ENCODE measurements around the gene C16orf96. TPM values are rescaled to one million over a fixed set of nuclear protein-coding genes. Genes with fewer than 3 reads are reported as not detected.
A peak's percentile ranks its signal among the peaks of the same experiment; 100 is the strongest.

Gene C16orf96
- polyA plus RNA-seq, 2 of the 4 experiments (the other 2 are of a cell fraction), result 0.01 to 0.03 TPM

DNA sequence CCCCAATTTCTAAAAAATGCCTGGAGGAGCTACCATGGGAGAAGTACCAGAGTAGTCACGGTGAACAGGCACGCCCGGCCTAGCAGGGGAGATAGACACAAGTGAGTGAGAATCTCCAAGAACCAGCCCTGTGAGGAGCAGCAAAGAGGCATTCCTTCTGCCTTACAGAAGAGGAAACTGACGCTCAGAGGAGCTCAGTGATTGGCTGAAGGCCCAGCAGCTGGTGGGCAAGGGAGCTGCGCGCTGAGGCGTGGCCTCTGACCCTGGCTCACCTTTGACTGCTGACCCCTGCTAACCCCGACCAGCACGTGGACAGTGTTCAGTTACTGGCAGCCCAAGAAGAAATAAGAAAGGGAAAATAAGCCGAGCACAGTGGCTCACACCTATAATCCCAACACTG is 1.8 kb downstream of the C16orf96 start:
- CTCF ChIA-PET, result interaction anchor here (1.2 to 1.8 kb wide), 5 partner anchors 9 to 40 kb away, joined by 3 to 7 read pairs (median 4); no protein-coding TSS in a partner anchor
- POLR2A ChIA-PET, result no interaction called here
- ATAC-seq (no peak), FAIRE-seq (no peak), DNase-seq (ENCODE audit: low read depth in 1 of 2, low spot score in 1 of 2) (no peak)
- H3K4me1 ChIP-seq, result no peaks in the 10 kb centered on the region
- TF ChIP-seq GATA3 (IDR thresholded peaks at IDR 0.05; ENCODE audit: borderline replicate concordance) (no peak), EHF (CRISPR knock-in tag; IDR thresholded peaks at IDR 0.05) (no peak), JUN (IDR thresholded peaks at IDR 0.05) (no peak), POLR2A (IDR thresholded peaks at IDR 0.05; ENCODE audit: low read length) (no peak), RAD21 (conservative IDR thresholded peaks at IDR 0.05 in 1 of 2, IDR thresholded peaks at IDR 0.05 in 1 of 2) (no peak), CTCF (IDR thresholded peaks at IDR 0.05) (no peak), ZFP36 (IDR thresholded peaks at IDR 0.05; ENCODE audit: borderline replicate concordance, partially characterized antibody) (no peak), ATOH8 (CRISPR knock-in tag; IDR thresholded peaks at IDR 0.05; ENCODE audit: low read depth) (no peak), NPAS2 (CRISPR knock-in tag; IDR thresholded peaks at IDR 0.05; ENCODE audit: borderline replicate concordance) (no peak), MAX (IDR thresholded peaks at IDR 0.05) (no peak), HOXA7 (CRISPR knock-in tag; IDR thresholded peaks at IDR 0.05) (no peak), RARB (CRISPR knock-in tag; IDR thresholded peaks at IDR 0.05) (no peak), CBX8 (IDR thresholded peaks at IDR 0.05) (no peak), PHF8 (IDR thresholded peaks at IDR 0.05; ENCODE audit: borderline replicate concordance, low read depth) (no peak), JUNB (IDR thresholded peaks at IDR 0.05) (no peak), NR3C1 (IDR thresholded peaks at IDR 0.05) (no peak), HDAC2 (IDR thresholded peaks at IDR 0.05) (no peak), ZSCAN20 (CRISPR knock-in tag; IDR thresholded peaks at IDR 0.05) (no peak)
- TF ChIP-seq, protein P1, sequence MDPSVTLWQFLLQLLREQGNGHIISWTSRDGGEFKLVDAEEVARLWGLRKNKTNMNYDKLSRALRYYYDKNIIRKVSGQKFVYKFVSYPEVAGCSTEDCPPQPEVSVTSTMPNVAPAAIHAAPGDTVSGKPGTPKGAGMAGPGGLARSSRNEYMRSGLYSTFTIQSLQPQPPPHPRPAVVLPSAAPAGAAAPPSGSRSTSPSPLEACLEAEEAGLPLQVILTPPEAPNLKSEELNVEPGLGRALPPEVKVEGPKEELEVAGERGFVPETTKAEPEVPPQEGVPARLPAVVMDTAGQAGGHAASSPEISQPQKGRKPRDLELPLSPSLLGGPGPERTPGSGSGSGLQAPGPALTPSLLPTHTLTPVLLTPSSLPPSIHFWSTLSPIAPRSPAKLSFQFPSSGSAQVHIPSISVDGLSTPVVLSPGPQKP (IDR thresholded peaks at IDR 0.05; ENCODE audit: low read depth, low read length), result no peak
- H3K27ac ChIP-seq, result no peak overlapping the region
- H3K4me3 ChIP-seq, result no peak overlapping the region
- no peaks in the 10 kb centered on the region for H3K9me3 ChIP-seq
- 65% methylated on average over 10 of the region's 10 CpGs for WGBS (ENCODE audit: missing lambda C conversion rate)
- no peak overlapping the region for H3K4me2 ChIP-seq

GRCh38 chr16:4561596-4561995 is 5.5 kb downstream of the C16orf96 start:
- 0 out of 6 replicates have a peak, but pooled peaks of 1 of the 2 experiments have one; percentile 43 for ATAC-seq
- Histone ChIP-seq H3K9me3 (no peaks in the 10 kb centered on the region), H3K4me2 (no peak overlapping the region), H3K4me1 (no peaks in the 10 kb centered on the region), H3K4me3 (no peak overlapping the region), H3K27ac (no peak overlapping the region)
- ChIA-PET POLR2A (no interaction called here), CTCF (interaction anchor here (1.3 to 3.9 kb wide), 6 partner anchors 9 to 45 kb away, joined by 3 to 17 read pairs (median 8); no protein-coding TSS in a partner anchor)
- DNase-seq (ENCODE audit: low read depth in 1 of 2, low spot score in 1 of 2), result no peak
- 62% methylated on average over 9 of the region's 9 CpGs for WGBS (ENCODE audit: missing lambda C conversion rate)
- TF ChIP-seq EHF (CRISPR knock-in tag; IDR thresholded peaks at IDR 0.05) (no peak), ZC3H11A (IDR thresholded peaks at IDR 0.05) (no peak), HEYL (CRISPR knock-in tag; IDR thresholded peaks at IDR 0.05) (no peak)
- TF ChIP-seq, protein P2, sequence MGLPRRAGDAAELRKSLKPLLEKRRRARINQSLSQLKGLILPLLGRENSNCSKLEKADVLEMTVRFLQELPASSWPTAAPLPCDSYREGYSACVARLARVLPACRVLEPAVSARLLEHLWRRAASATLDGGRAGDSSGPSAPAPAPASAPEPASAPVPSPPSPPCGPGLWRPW (IDR thresholded peaks at IDR 0.05), result no peak
- no peak for FAIRE-seq

Data from A549 (cell line).